ENCODE results near the gene CRIM1. TPM values are rescaled to one million over a fixed set of nuclear protein-coding genes. Genes with fewer than 3 reads are reported as not detected.

The CRIM1 gene
- total and polyA plus RNA-seq, 2 donors (not counting 1 experiment from before 2014, with no cell fraction given): 364 to 661 TPM

DNA sequence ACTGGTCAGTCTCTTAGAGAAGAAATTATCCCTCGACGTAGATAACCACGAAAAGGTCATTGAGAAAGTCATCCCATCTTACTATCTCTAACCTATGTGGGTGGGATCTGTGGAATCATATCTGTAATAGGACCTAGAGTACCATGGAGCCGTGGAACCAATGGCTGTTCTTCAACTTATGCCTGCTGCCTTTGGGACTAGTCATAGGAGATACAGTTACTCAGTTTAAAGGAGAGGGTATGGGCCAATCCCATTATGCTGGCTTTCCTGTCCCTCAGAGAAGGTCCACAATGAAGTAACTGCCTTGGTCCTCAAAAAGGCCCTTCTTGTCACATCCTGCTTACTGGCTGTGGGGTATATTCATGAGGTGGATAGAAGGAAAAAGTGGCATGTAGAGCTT is 164.9 kb downstream of the CRIM1 start:
- Histone ChIP-seq H3K9me3 (ENCODE audit: control insufficient read depth, insufficient read depth, low read depth, low read length) (no peaks in the 10 kb centered on the region), H3K27ac (ENCODE audit: insufficient read depth, low read length) (no peak overlapping the region), H3K79me2 (ENCODE audit: control insufficient read depth, insufficient read depth, low read length) (peaks cover 16% of the 10 kb centered on the region), H2AFZ (ENCODE audit: low read length) (no peak overlapping the region), H3K36me3 (ENCODE audit: control insufficient read depth, insufficient read depth, low read length) (peaks cover 24% of the 10 kb centered on the region), H4K20me1 (ENCODE audit: control insufficient read depth, extremely low read depth, insufficient read depth, low read length) (no peaks in the 10 kb centered on the region), H3K4me3 (replicated peaks in 1 of 4; ENCODE audit: control extremely low read depth in 1 of 4, insufficient read depth in 1 of 4, low read depth in 3 of 4, low read length in 4 of 4) (no peak overlapping the region), H3K4me1 (ENCODE audit: control insufficient read depth, extremely low read depth, insufficient read depth, low read length) (peaks cover 4% of the 10 kb centered on the region), H3K9ac (ENCODE audit: insufficient read depth, low read length) (no peak overlapping the region), H3K4me2 (ENCODE audit: extremely low read depth, insufficient read depth, low read length) (no peak overlapping the region), H3K27me3 (ENCODE audit: control insufficient read depth, insufficient read depth, low read length) (no peaks in the 10 kb centered on the region)
- DNase-seq (ENCODE audit: low read depth in 2 of 2): no peak
- TF ChIP-seq EZH2 (IDR thresholded peaks at IDR 0.05; ENCODE audit: low read length, missing control alignments): no peak
- TF ChIP-seq, protein P1, sequence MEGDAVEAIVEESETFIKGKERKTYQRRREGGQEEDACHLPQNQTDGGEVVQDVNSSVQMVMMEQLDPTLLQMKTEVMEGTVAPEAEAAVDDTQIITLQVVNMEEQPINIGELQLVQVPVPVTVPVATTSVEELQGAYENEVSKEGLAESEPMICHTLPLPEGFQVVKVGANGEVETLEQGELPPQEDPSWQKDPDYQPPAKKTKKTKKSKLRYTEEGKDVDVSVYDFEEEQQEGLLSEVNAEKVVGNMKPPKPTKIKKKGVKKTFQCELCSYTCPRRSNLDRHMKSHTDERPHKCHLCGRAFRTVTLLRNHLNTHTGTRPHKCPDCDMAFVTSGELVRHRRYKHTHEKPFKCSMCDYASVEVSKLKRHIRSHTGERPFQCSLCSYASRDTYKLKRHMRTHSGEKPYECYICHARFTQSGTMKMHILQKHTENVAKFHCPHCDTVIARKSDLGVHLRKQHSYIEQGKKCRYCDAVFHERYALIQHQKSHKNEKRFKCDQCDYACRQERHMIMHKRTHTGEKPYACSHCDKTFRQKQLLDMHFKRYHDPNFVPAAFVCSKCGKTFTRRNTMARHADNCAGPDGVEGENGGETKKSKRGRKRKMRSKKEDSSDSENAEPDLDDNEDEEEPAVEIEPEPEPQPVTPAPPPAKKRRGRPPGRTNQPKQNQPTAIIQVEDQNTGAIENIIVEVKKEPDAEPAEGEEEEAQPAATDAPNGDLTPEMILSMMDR (conservative IDR thresholded peaks at IDR 0.05 in 1 of 2, IDR thresholded peaks at IDR 0.05 in 1 of 2; ENCODE audit: low read depth in 1 of 2, low read length in 2 of 2): no peak

DNA sequence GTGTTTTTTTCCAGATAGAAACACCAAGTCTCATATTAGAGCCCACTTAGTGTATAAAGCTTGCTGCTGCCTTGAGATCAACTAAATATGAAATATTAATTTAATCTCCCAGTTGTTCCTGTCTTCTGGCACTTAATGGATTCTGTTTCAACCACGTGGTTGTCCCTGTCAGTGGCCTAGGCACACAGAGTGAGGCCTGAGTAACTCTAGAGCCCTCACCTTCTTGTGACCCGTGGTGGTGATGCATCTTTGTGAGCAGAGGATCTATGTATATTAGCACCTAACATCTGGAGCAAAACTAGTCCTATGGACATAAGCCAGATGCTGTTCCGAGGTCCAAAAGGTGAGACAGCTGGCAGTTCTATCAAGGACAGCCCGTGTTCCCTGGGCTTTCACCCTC is 167.6 kb downstream of the CRIM1 start:
- no peak overlapping the region for H2AFZ ChIP-seq (ENCODE audit: low read length)

DNA sequence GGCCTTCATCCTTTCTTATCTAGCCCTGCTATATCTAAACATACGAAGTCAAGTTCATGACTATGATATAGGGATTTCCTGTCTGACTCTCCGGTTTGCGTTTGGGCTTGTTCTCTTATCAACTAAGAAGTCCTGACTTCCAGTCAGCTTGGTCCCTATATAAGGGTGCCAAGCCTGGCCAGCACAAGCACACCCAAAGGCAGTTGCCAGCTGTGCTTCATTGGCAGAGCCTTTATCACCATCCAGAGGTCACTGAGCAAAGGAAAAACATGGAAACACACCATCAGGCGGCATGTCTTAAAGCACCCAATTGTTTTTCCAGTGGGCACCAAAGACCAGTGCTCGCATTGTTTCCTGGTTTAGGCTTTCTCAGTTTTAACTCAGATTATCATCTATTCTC is 169.7 kb downstream of the CRIM1 start:
- TF ChIP-seq, protein P1 (conservative IDR thresholded peaks at IDR 0.05 in 1 of 2, IDR thresholded peaks at IDR 0.05 in 1 of 2; ENCODE audit: low read depth in 1 of 2, low read length in 2 of 2): no peak
- no peak for TF ChIP-seq EZH2 (IDR thresholded peaks at IDR 0.05; ENCODE audit: low read length, missing control alignments)
- H3K9ac ChIP-seq (ENCODE audit: insufficient read depth, low read length): no peak overlapping the region
- H4K20me1 ChIP-seq (ENCODE audit: control insufficient read depth, extremely low read depth, insufficient read depth, low read length): no peaks in the 10 kb centered on the region
- peaks cover 15% of the 10 kb centered on the region for H3K36me3 ChIP-seq (ENCODE audit: control insufficient read depth, insufficient read depth, low read length)
- no peak overlapping the region for H2AFZ ChIP-seq (ENCODE audit: low read length)
- no peaks in the 10 kb centered on the region for H3K27me3 ChIP-seq (ENCODE audit: control insufficient read depth, insufficient read depth, low read length)
- H3K4me3 ChIP-seq (replicated peaks in 1 of 4; ENCODE audit: control extremely low read depth in 1 of 4, insufficient read depth in 1 of 4, low read depth in 3 of 4, low read length in 4 of 4): no peak overlapping the region
- no peak overlapping the region for H3K4me2 ChIP-seq (ENCODE audit: extremely low read depth, insufficient read depth, low read length)
- DNase-seq (ENCODE audit: low read depth in 2 of 2): no peak
- no peak overlapping the region for H3K27ac ChIP-seq (ENCODE audit: insufficient read depth, low read length)
- peaks cover 6% of the 10 kb centered on the region for H3K4me1 ChIP-seq (ENCODE audit: control insufficient read depth, extremely low read depth, insufficient read depth, low read length)
- H3K79me2 ChIP-seq (ENCODE audit: control insufficient read depth, insufficient read depth, low read length): peaks cover 18% of the 10 kb centered on the region
- H3K9me3 ChIP-seq (ENCODE audit: control insufficient read depth, insufficient read depth, low read depth, low read length): no peaks in the 10 kb centered on the region

More for the DNA sequence above, 167.6 kb downstream of the CRIM1 start:
- no peak for DNase-seq (ENCODE audit: low read depth in 2 of 2)
- peaks cover 18% of the 10 kb centered on the region for H3K36me3 ChIP-seq (ENCODE audit: control insufficient read depth, insufficient read depth, low read length)
- H3K27ac ChIP-seq (ENCODE audit: insufficient read depth, low read length): no peak overlapping the region
- TF ChIP-seq EZH2 (IDR thresholded peaks at IDR 0.05; ENCODE audit: low read length, missing control alignments): no peak
- TF ChIP-seq, protein P1 (conservative IDR thresholded peaks at IDR 0.05 in 1 of 2, IDR thresholded peaks at IDR 0.05 in 1 of 2; ENCODE audit: low read depth in 1 of 2, low read length in 2 of 2): no peak
- no peaks in the 10 kb centered on the region for H3K9me3 ChIP-seq (ENCODE audit: control insufficient read depth, insufficient read depth, low read depth, low read length)
- no peak overlapping the region for H3K9ac ChIP-seq (ENCODE audit: insufficient read depth, low read length)
- no peaks in the 10 kb centered on the region for H4K20me1 ChIP-seq (ENCODE audit: control insufficient read depth, extremely low read depth, insufficient read depth, low read length)
- no peaks in the 10 kb centered on the region for H3K27me3 ChIP-seq (ENCODE audit: control insufficient read depth, insufficient read depth, low read length)
- H3K4me2 ChIP-seq (ENCODE audit: extremely low read depth, insufficient read depth, low read length): no peak overlapping the region
- H3K79me2 ChIP-seq (ENCODE audit: control insufficient read depth, insufficient read depth, low read length): peaks cover 17% of the 10 kb centered on the region
- peaks cover 1% of the 10 kb centered on the region for H3K4me1 ChIP-seq (ENCODE audit: control insufficient read depth, extremely low read depth, insufficient read depth, low read length)
- no peak overlapping the region for H3K4me3 ChIP-seq (replicated peaks in 1 of 4; ENCODE audit: control extremely low read depth in 1 of 4, insufficient read depth in 1 of 4, low read depth in 3 of 4, low read length in 4 of 4)

All from fibroblast of lung (primary cell).